HEK293 (cell line): Measurements from ENCODE around the gene DNAH3.

Experiments
- CTCF ChIA-PET: fragments of 350-600 bp; formaldehyde crosslinking; extraction: SDS; loops from one replicate; lab custom pipeline; 2021; ENCODE audit warnings: antibody characterized with exemption; lab: Yijun Ruan, JAX
- POLR2A ChIA-PET: fragments of 300-600 bp; formaldehyde crosslinking; extraction: SDS; loops from one replicate; lab custom pipeline; 2020; ENCODE audit warnings: antibody characterized with exemption, inconsistent platforms; lab: Yijun Ruan, JAX
- H3K27ac ChIP-seq: fragments of 200-500 bp; sonication (Bioruptor generic); 2 replicates; pipeline ENCODE4 v1.5.1; 2014; ENCODE audit warnings: low read depth, low read length, control low read depth, inconsistent platforms; ENCODE audit errors: extremely low read depth
- H3K36me3 ChIP-seq, 2 experiments: fragments of 200-500 bp in 1 of 2; sonication (Bioruptor generic) in 1 of 2; 1 replicate in 1 of 2; 2 replicates in 1 of 2; pipeline ENCODE4 v1.5.1; 2014 to 2017; ENCODE audit warnings: inconsistent platforms in 2 of 2, low read length in 2 of 2; ENCODE audit not compliant: control insufficient read depth in 2 of 2, insufficient read depth in 1 of 2
- H3K4me1 ChIP-seq: fragments of 200-500 bp; sonication (Bioruptor generic); 2 replicates; pipeline ENCODE4 v1.5.1; 2014; ENCODE audit warnings: mild to moderate bottlenecking, low read length, inconsistent platforms; ENCODE audit not compliant: control insufficient read depth, insufficient read depth
- H3K4me3 ChIP-seq: 2 replicates; pipeline ENCODE4 v1.5.1; 2011; ENCODE audit warnings: low read depth, mild to moderate bottlenecking, control low read depth, low read length, moderate library complexity
- H3K9me3 ChIP-seq: fragments of 200-500 bp; sonication (Bioruptor generic); 2 replicates; pipeline ENCODE4 v1.5.1; 2014; ENCODE audit warnings: low read depth, low read length, inconsistent platforms; ENCODE audit not compliant: control insufficient read depth, insufficient read depth
- BCL11A ChIP-seq: fragments of 450-650 bp; formaldehyde crosslinking; IDR thresholded peaks from 2 replicates; pipeline ENCODE4 v1.5.1; 2016; ENCODE audit warnings: low read depth, missing biosample characterization, missing genetic modification characterization
- KLF17 ChIP-seq: fragments of 450-650 bp; formaldehyde crosslinking; IDR thresholded peaks from 2 replicates; pipeline ENCODE4 v1.5.1; 2016; ENCODE audit warnings: missing biosample characterization, missing genetic modification characterization
- KLF7 ChIP-seq: fragments of 450-650 bp; formaldehyde crosslinking; IDR thresholded peaks from 2 replicates; pipeline ENCODE4 v1.5.1; 2016; ENCODE audit warnings: missing biosample characterization, missing genetic modification characterization, borderline replicate concordance
- MYNN ChIP-seq: fragments of 450-650 bp; formaldehyde crosslinking; IDR thresholded peaks from 2 replicates; pipeline ENCODE4 v1.5.1; 2016; ENCODE audit warnings: missing biosample characterization, missing genetic modification characterization, borderline replicate concordance
- SP2 ChIP-seq: fragments of 450-650 bp; formaldehyde crosslinking; IDR thresholded peaks from 2 replicates; pipeline ENCODE4 v1.5.1; 2016; ENCODE audit warnings: missing biosample characterization, missing genetic modification characterization
- SP3 ChIP-seq: fragments of 450-650 bp; formaldehyde crosslinking; IDR thresholded peaks from 2 replicates; pipeline ENCODE4 v1.5.1; 2016; ENCODE audit warnings: missing biosample characterization, missing genetic modification characterization
- TCF7L2 ChIP-seq: IDR thresholded peaks from 2 replicates; pipeline ENCODE4 v1.6.1; 2011; ENCODE audit warnings: low read depth, mild to moderate bottlenecking, inconsistent platforms, low read length, moderate library complexity, borderline replicate concordance
- ZBTB10 ChIP-seq: fragments of 450-650 bp; formaldehyde crosslinking; IDR thresholded peaks from 2 replicates; pipeline ENCODE4 v1.5.1; 2016; ENCODE audit warnings: missing biosample characterization, missing genetic modification characterization
- ZBTB8A ChIP-seq: fragments of 450-650 bp; formaldehyde crosslinking; IDR thresholded peaks from 2 replicates; pipeline ENCODE4 v1.5.1; 2016; ENCODE audit warnings: missing biosample characterization, missing genetic modification characterization
- ZFP37 ChIP-seq: fragments of 450-650 bp; formaldehyde crosslinking; IDR thresholded peaks from 2 replicates; pipeline ENCODE4 v1.5.1; 2016; ENCODE audit warnings: missing biosample characterization, missing genetic modification characterization
- ZFP41 ChIP-seq: fragments of 450-650 bp; formaldehyde crosslinking; IDR thresholded peaks from 2 replicates; pipeline ENCODE4 v1.5.1; 2016; ENCODE audit warnings: missing biosample characterization, missing genetic modification characterization, borderline replicate concordance
- ZNF140 ChIP-seq: fragments of 450-650 bp; formaldehyde crosslinking; IDR thresholded peaks from 2 replicates; pipeline ENCODE4 v1.5.1; 2016; ENCODE audit warnings: missing biosample characterization, missing genetic modification characterization
- ZNF169 ChIP-seq: fragments of 450-650 bp; formaldehyde crosslinking; IDR thresholded peaks from 2 replicates; pipeline ENCODE4 v1.5.1; 2016; ENCODE audit warnings: missing biosample characterization, missing genetic modification characterization
- ZNF274 ChIP-seq, 2 experiments: fragments of 200-500 bp in 1 of 2; fragments of 450-650 bp in 1 of 2; sonication (Bioruptor generic) in 1 of 2; formaldehyde crosslinking in 1 of 2; IDR thresholded peaks; 2 replicates each; pipeline versions ENCODE4 v1.5.1 to v1.6.1; 2014 to 2016; ENCODE audit warnings: borderline replicate concordance in 1 of 2, inconsistent platforms in 1 of 2, low read length in 1 of 2, missing biosample characterization in 1 of 2, missing genetic modification characterization in 1 of 2
- ZNF391 ChIP-seq: fragments of 450-650 bp; formaldehyde crosslinking; IDR thresholded peaks from 2 replicates; pipeline ENCODE4 v1.5.1; 2016; ENCODE audit warnings: low read depth, missing biosample characterization, missing genetic modification characterization, borderline replicate concordance
- ZNF548 ChIP-seq: fragments of 450-650 bp; formaldehyde crosslinking; IDR thresholded peaks from 2 replicates; pipeline ENCODE4 v1.5.1; 2016; ENCODE audit warnings: missing biosample characterization, missing genetic modification characterization
- ZNF600 ChIP-seq: fragments of 450-650 bp; formaldehyde crosslinking; IDR thresholded peaks from 2 replicates; pipeline ENCODE4 v1.5.1; 2016; ENCODE audit warnings: missing biosample characterization, missing genetic modification characterization
- ZNF76 ChIP-seq: fragments of 450-650 bp; formaldehyde crosslinking; IDR thresholded peaks from 2 replicates; pipeline ENCODE4; 2016; ENCODE audit warnings: low read depth, missing biosample characterization, missing genetic modification characterization, borderline replicate concordance
- ZNF776 ChIP-seq: fragments of 450-650 bp; formaldehyde crosslinking; IDR thresholded peaks from 2 replicates; pipeline ENCODE4 v1.5.0; 2017; ENCODE audit warnings: missing biosample characterization, missing genetic modification characterization, borderline replicate concordance
- ZNF777 ChIP-seq: fragments of 450-650 bp; formaldehyde crosslinking; IDR thresholded peaks from 2 replicates; pipeline ENCODE4 v1.5.1; 2017; ENCODE audit warnings: missing biosample characterization, missing genetic modification characterization, borderline replicate concordance
- ZNF785 ChIP-seq: fragments of 450-650 bp; formaldehyde crosslinking; IDR thresholded peaks from 2 replicates; pipeline ENCODE4 v1.5.1; 2016; ENCODE audit warnings: missing biosample characterization, missing genetic modification characterization
- TF ChIP-seq, protein P1 (sequence below): fragments of 450-650 bp; formaldehyde crosslinking; IDR thresholded peaks from 2 replicates; pipeline ENCODE4 v1.5.1; 2017; ENCODE audit warnings: missing biosample characterization, missing genetic modification characterization
- TF ChIP-seq, protein P2 (sequence below): fragments of 450-650 bp; formaldehyde crosslinking; IDR thresholded peaks from 2 replicates; pipeline ENCODE4 v1.5.1; 2016; ENCODE audit warnings: missing biosample characterization, missing genetic modification characterization

Gene DNAH3

DNA sequence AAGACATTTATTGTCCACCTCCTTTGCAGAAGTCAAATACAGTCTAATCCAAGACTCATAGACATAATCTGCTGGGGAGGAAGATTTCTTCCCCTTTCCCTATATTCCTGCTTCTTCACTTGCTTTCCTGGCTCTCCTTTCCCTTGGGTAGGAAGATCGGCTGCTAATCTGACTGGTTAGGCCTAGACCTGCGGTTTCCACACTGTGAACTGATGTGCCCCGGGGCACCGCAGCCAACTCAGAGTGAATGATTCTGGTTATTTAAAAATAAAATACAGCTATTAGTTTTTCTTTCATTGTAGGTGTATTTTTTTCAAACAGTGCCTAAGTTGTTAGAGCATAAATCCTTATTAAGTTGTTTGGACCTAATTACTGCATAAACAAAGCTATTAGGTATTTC, 78.9 kb downstream of the DNAH3 start:
- Histone ChIP-seq H3K27ac (no peak overlapping the region), H3K36me3 (no peaks in the 10 kb centered on the region), H3K9me3 (no peaks in the 10 kb centered on the region), H3K4me1 (no peaks in the 10 kb centered on the region), H3K4me3 (no peak overlapping the region)
- ChIA-PET POLR2A (no interaction called here), CTCF (interaction anchor here (0.6 to 1.3 kb wide), 2 partner anchors 87 to 223 kb away, joined by 3 to 4 read pairs; no protein-coding TSS in a partner anchor)
- TF ChIP-seq ZNF391, result no peak
- no peak for TF ChIP-seq ZNF76 (tag by site-specific recombination)
- TF ChIP-seq ZNF274 (IDR thresholded peaks at IDR 0.05; ENCODE audit: low read length), result no peak
- no peak for TF ChIP-seq ZNF274 (tag by site-specific recombination; IDR thresholded peaks at IDR 0.05; ENCODE audit: borderline replicate concordance)

- ChIA-PET CTCF (no interaction called here), POLR2A (no interaction called here)
Observed at GRCh38 chr16:21070564-21070963, 80.1 kb downstream of the DNAH3 start.

More at GRCh38 chr16:21070564-21070963, 80.1 kb downstream of the DNAH3 start:
- H3K4me1 ChIP-seq, result no peaks in the 10 kb centered on the region
- H3K36me3 ChIP-seq, result no peaks in the 10 kb centered on the region
- H3K4me3 ChIP-seq, result no peak overlapping the region
- no peak for TF ChIP-seq ZNF785 (tag by site-specific recombination)
- no peak for TF ChIP-seq SP2 (tag by site-specific recombination)
- no peak for TF ChIP-seq ZNF169 (tag by site-specific recombination)
- no peak for TF ChIP-seq ZBTB8A
- TF ChIP-seq ZFP37 (tag by site-specific recombination), result no peak
- TF ChIP-seq KLF7 (tag by site-specific recombination), result no peak
- no peak for TF ChIP-seq ZNF776 (tag by site-specific recombination)
- no peak for TF ChIP-seq ZNF548 (tag by site-specific recombination)
- no peak for TF ChIP-seq BCL11A (tag by site-specific recombination)
- no peak for TF ChIP-seq TCF7L2
- TF ChIP-seq, protein P1, sequence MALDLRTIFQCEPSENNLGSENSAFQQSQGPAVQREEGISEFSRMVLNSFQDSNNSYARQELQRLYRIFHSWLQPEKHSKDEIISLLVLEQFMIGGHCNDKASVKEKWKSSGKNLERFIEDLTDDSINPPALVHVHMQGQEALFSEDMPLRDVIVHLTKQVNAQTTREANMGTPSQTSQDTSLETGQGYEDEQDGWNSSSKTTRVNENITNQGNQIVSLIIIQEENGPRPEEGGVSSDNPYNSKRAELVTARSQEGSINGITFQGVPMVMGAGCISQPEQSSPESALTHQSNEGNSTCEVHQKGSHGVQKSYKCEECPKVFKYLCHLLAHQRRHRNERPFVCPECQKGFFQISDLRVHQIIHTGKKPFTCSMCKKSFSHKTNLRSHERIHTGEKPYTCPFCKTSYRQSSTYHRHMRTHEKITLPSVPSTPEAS (tag by site-specific recombination), result no peak
- TF ChIP-seq ZNF600 (tag by site-specific recombination), result no peak
- no peak for TF ChIP-seq MYNN (tag by site-specific recombination)
- TF ChIP-seq KLF17, result no peak
- TF ChIP-seq ZNF140 (tag by site-specific recombination), result no peak
- TF ChIP-seq ZNF777, result no peak
- TF ChIP-seq ZBTB10 (tag by site-specific recombination), result no peak
- TF ChIP-seq ZFP41 (tag by site-specific recombination), result no peak
- TF ChIP-seq, protein P2, sequence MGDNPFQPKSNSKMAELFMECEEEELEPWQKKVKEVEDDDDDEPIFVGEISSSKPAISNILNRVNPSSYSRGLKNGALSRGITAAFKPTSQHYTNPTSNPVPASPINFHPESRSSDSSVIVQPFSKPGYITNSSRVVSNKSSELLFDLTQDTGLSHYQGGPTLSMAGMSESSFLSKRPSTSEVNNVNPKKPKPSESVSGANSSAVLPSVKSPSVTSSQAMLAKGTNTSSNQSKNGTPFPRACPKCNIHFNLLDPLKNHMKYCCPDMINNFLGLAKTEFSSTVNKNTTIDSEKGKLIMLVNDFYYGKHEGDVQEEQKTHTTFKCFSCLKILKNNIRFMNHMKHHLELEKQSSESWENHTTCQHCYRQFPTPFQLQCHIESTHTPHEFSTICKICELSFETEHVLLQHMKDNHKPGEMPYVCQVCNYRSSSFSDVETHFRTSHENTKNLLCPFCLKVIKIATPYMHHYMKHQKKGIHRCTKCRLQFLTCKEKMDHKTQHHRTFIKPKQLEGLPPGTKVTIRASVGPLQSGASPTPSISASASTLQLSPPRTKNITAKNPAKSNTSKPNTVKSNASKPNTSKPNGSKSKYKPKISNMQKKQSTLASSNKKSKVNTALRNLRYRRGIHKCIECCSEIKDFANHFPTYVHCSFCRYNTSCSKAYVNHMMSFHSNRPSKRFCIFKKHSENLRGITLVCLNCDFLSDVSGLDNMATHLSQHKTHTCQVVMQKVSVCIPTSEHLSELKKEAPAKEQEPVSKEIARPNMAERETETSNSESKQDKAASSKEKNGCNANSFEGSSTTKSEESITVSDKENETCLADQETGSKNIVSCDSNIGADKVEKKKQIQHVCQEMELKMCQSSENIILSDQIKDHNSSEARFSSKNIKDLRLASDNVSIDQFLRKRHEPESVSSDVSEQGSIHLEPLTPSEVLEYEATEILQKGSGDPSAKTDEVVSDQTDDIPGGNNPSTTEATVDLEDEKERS, result no peak
- no peak for TF ChIP-seq SP3 (tag by site-specific recombination)
- TF ChIP-seq, all 188 proteins: peak for 0
- Histone ChIP-seq H3K9me3 (no peaks in the 10 kb centered on the region), H3K27ac (no peak overlapping the region)
